B cell (primary cell): Measurements from ENCODE around the gene GDF11. TPM values are rescaled to one million over a fixed set of nuclear protein-coding genes. Genes with fewer than 3 reads are reported as not detected.

ENCODE experiments used
- ATAC-seq: fragments of 200-7000 bp; cut with Tn5 transposase; one replicate; pipeline ENCODE4 v1.10.0; 2021; ENCODE audit warnings: low read depth, mild to moderate bottlenecking, moderate number of reproducible peaks, moderate library complexity
- CTCF ChIA-PET: fragments of 350-600 bp; sonication (Branson Sonifier 250); formaldehyde crosslinking; loops from one replicate; lab custom pipeline; 2021; ENCODE audit warnings: antibody characterized with exemption, inconsistent platforms; lab: Charles Lee
- POLR2A ChIA-PET: fragments of 350-600 bp; sonication (Branson Sonifier 250); formaldehyde crosslinking; loops from one replicate; lab custom pipeline; 2021; ENCODE audit warnings: antibody characterized with exemption; lab: Charles Lee
- DNase-seq: peaks from one replicate; pipeline ENCODE4 v3.0.0; 2013
- H2AFZ ChIP-seq: 2 replicates; pipeline ENCODE4 v1.6.1; 2012; ENCODE audit warnings: mild to moderate bottlenecking, low read depth, low read length; ENCODE audit not compliant: insufficient read depth, poor library complexity, severe bottlenecking
- H3K27ac ChIP-seq, 2 donors: 1 replicate in 1 of 2; 2 replicates in 1 of 2; pipeline ENCODE4 v1.5.1; 2012 to 2013; ENCODE audit warnings: low read length in 2 of 2, mild to moderate bottlenecking in 2 of 2, moderate library complexity in 1 of 2
- H3K27me3 ChIP-seq, 4 experiments: fragments of 200-600 bp in 1 of 4; sonication (generic) in 1 of 4; replicated peaks in 1 of 4; 1 replicate in 2 of 4; 2 replicates in 2 of 4; pipeline versions ENCODE4 v1.6.1 to v1.7.0; 2013 to 2016; ENCODE audit warnings: low read length in 3 of 4, mild to moderate bottlenecking in 2 of 4, mixed read lengths in 1 of 4, moderate library complexity in 1 of 4; ENCODE audit not compliant: insufficient read depth in 4 of 4, control insufficient read depth in 3 of 4; ENCODE audit errors: control extremely low read depth in 1 of 4
- H3K36me3 ChIP-seq, 2 experiments: replicated peaks in 1 of 2; 1 replicate in 1 of 2; 2 replicates in 1 of 2; pipeline versions ENCODE4 v1.6.1 to v1.7.1; 2013; ENCODE audit warnings: low read length in 1 of 2; ENCODE audit not compliant: insufficient read depth in 2 of 2, control insufficient read depth in 1 of 2; ENCODE audit errors: control extremely low read depth in 1 of 2, extremely low read depth in 1 of 2
- H3K4me1 ChIP-seq, 2 donors: fragments of 200-600 bp in 1 of 2; sonication (generic) in 1 of 2; 1 replicate in 1 of 2; 2 replicates in 1 of 2; pipeline versions ENCODE4 v1.5.1 to v1.6.1; 2013 to 2017; ENCODE audit warnings: low read length in 2 of 2; ENCODE audit not compliant: control insufficient read depth in 2 of 2, insufficient read depth in 2 of 2
- H3K4me2 ChIP-seq: replicated peaks from 2 replicates; pipeline ENCODE3; 2012; ENCODE audit warnings: mild to moderate bottlenecking, low read depth, low read length; ENCODE audit not compliant: poor library complexity, severe bottlenecking
- H3K4me3 ChIP-seq, 5 experiments: fragments of 200-600 bp in 1 of 5; sonication (generic) in 1 of 5; 1 replicate in 3 of 5; 2 replicates in 2 of 5; pipeline versions ENCODE4 v1.5.1 to v1.7.0; 2011 to 2016; ENCODE audit warnings: low read length in 4 of 5, mild to moderate bottlenecking in 4 of 5, low read depth in 2 of 5, control low read depth in 1 of 5, moderate library complexity in 1 of 5; ENCODE audit not compliant: insufficient read depth in 1 of 5; ENCODE audit errors: control extremely low read depth in 1 of 5, extremely low read depth in 1 of 5
- H3K79me2 ChIP-seq: fragments of 200-600 bp; sonication (generic); one replicate; pipeline ENCODE4 v1.6.0; 2016; ENCODE audit warnings: low read length; ENCODE audit not compliant: control insufficient read depth, insufficient read depth
- H3K9ac ChIP-seq: fragments of 200-600 bp; sonication (generic); 2 replicates; pipeline ENCODE4 v1.6.1; 2017; ENCODE audit warnings: mild to moderate bottlenecking, low read length, moderate library complexity
- H3K9me3 ChIP-seq, 3 donors: one replicate each; pipeline versions ENCODE4 v1.6.1 to v1.7.1; 2013; ENCODE audit warnings: low read length in 2 of 3; ENCODE audit not compliant: control insufficient read depth in 2 of 3, insufficient read depth in 1 of 3; ENCODE audit errors: control extremely low read depth in 1 of 3
- H4K20me1 ChIP-seq: 2 replicates; pipeline ENCODE4 v1.6.0; 2012; ENCODE audit warnings: mild to moderate bottlenecking, low read length; ENCODE audit not compliant: insufficient read depth, control insufficient read depth, poor library complexity, severe bottlenecking
- H3K27ac Mint-ChIP-seq: one replicate; pipeline ENCODE4 v1.8.0; 2021; ENCODE audit warnings: mixed read lengths
- H3K27me3 Mint-ChIP-seq: one replicate; pipeline ENCODE4 v1.8.0; 2021; ENCODE audit warnings: mixed read lengths
- H3K4me1 Mint-ChIP-seq: one replicate; pipeline ENCODE4 v1.8.0; 2021; ENCODE audit warnings: mixed read lengths
- H3K4me3 Mint-ChIP-seq: one replicate; pipeline ENCODE4 v1.8.0; 2021; ENCODE audit warnings: mixed read lengths
- H3K9me3 Mint-ChIP-seq: one replicate; pipeline ENCODE4 v1.8.0; 2022; ENCODE audit warnings: mixed read lengths; ENCODE audit not compliant: insufficient read depth
- CTCF ChIP-seq: fragments of 200-600 bp; IDR thresholded peaks from one replicate; pipeline ENCODE4 v1.8.0; 2022; ENCODE audit warnings: antibody characterized with exemption, mild to moderate bottlenecking
- EZH2 ChIP-seq: IDR thresholded peaks from 2 replicates; pipeline ENCODE4 v1.6.1; 2012; ENCODE audit warnings: borderline replicate concordance, low read depth, mild to moderate bottlenecking, moderate library complexity, low read length; ENCODE audit not compliant: insufficient read depth, poor library complexity, severe bottlenecking
- WGBS: methylation state at CpG from one replicate; pipeline ENCODE4 v1.1.5; 2013; ENCODE audit warnings: missing lambda C conversion rate; ENCODE audit not compliant: insufficient coverage; 5-methylcytosine and 5-hydroxymethylcytosine counted together
- intact Hi-C: fragments of 100-400 bp; cut with micrococcal nuclease; formaldehyde crosslinking; loops from one replicate; pipeline ENCODE4 v1.10.0; 2022
- polyA plus RNA-seq: library from polyadenylated mRNA; depleted of rRNA; stranded (reverse); fragments of >200 nt; gene quantifications from 2 replicates; pipeline ENCODE4 v1.2.3, GENCODE V29; 2012
- total RNA-seq, 2 donors: library from RNA; stranded (reverse); fragments of 120-200 nt in 1 of 2; gene quantifications; 1 replicate in 1 of 2; 2 replicates in 1 of 2; pipeline versions ENCODE4 v1.2.3 to v1.2.4, GENCODE V29; 2013 to 2022

The GDF11 gene
- total and polyA plus RNA-seq, 2 donors (not counting 1 experiment from before 2014, with no cell fraction given): 4.4 to 11.3 TPM

GRCh38 chr12:55724226-55724939, 18.5 kb upstream of the GDF11 start:
- no peaks in the 10 kb centered on the region for H3K27me3 Mint-ChIP-seq
- Histone ChIP-seq H3K36me3 (peaks cover 0 to 28% of the 10 kb centered on the region in 2 experiments), H3K4me2 (no peak overlapping the region), H4K20me1 (no peaks in the 10 kb centered on the region), H3K9me3 (no peaks in the 10 kb centered on the region), H3K27me3 (no peaks in the 10 kb centered on the region), H3K79me2 (no peaks in the 10 kb centered on the region), H3K4me1 (peaks cover 10 to 29% of the 10 kb centered on the region in 2 donors), H2AFZ (no peak overlapping the region), H3K9ac (no peak overlapping the region), H3K4me3 (no peak overlapping the region), H3K27ac (no peak overlapping the region)
- no peaks in the 10 kb centered on the region for H3K9me3 Mint-ChIP-seq
- H3K4me3 Mint-ChIP-seq: no peak overlapping the region
- peak; percentile 66 for TF ChIP-seq CTCF
- TF ChIP-seq EZH2: no peak
- peak overlapping the region; percentile 57 for H3K27ac Mint-ChIP-seq
- H3K4me1 Mint-ChIP-seq: peaks cover 35% of the 10 kb centered on the region
- DNase-seq: peak; percentile 73
- ChIA-PET CTCF (interaction anchor here (1.0 to 11.0 kb wide), 8 partner anchors 8 to 305 kb away, joined by 3 to 147 read pairs (median 4); partner anchors contain the start of gene BLOC1S1), POLR2A (interaction anchor here (0.9 to 1.1 kb wide), 2 partner anchors 11 to 14 kb away, joined by 5 to 11 read pairs; no protein-coding TSS in a partner anchor)
- intact Hi-C loops: loop anchor here (1.0 to 2.0 kb wide), 3 partner anchors 8 to 72 kb away; partner anchors contain the start of gene BLOC1S1
- ATAC-seq: peak; percentile 45
- 84% methylated on average over 8 of the region's 11 CpGs for WGBS

- Histone ChIP-seq H3K4me3 (no peak overlapping the region), H3K79me2 (no peaks in the 10 kb centered on the region), H3K4me2 (no peak overlapping the region), H3K4me1 (peaks cover 15 to 34% of the 10 kb centered on the region in 2 donors), H2AFZ (no peak overlapping the region), H3K27ac (no peak overlapping the region), H4K20me1 (no peaks in the 10 kb centered on the region), H3K9ac (no peak overlapping the region), H3K9me3 (no peaks in the 10 kb centered on the region), H3K27me3 (no peaks in the 10 kb centered on the region), H3K36me3 (peaks cover 0 to 23% of the 10 kb centered on the region in 2 experiments)
- ATAC-seq: no peak
- Mint-ChIP-seq H3K27me3 (no peaks in the 10 kb centered on the region), H3K9me3 (no peaks in the 10 kb centered on the region), H3K4me1 (peaks cover 40% of the 10 kb centered on the region), H3K27ac (peak overlapping the region; percentile 57), H3K4me3 (no peak overlapping the region)
- ChIA-PET POLR2A (interaction anchor here (0.9 to 1.1 kb wide), 2 partner anchors 10 to 14 kb away, joined by 5 to 11 read pairs; no protein-coding TSS in a partner anchor), CTCF (interaction anchor here (0.7 to 11.0 kb wide), 8 partner anchors 9 to 305 kb away, joined by 3 to 147 read pairs (median 4); partner anchors contain the start of gene BLOC1S1)
- TF ChIP-seq CTCF: no peak
- TF ChIP-seq EZH2: no peak
- no peak for DNase-seq
- WGBS: 17% methylated on average over 2 of the region's 3 CpGs
- intact Hi-C loops: loop anchor here (1.0 to 2.0 kb wide), 3 partner anchors 9 to 72 kb away; partner anchors contain the start of gene BLOC1S1
These were observed 18.0 kb upstream of the GDF11 start for GRCh38 chr12:55724940-55725309.
